NCI-H446 (cell line): ENCODE measurements around the gene SOX4.
"Not testable (repeated sequence)": the region's sequence is repeated elsewhere in the genome, so short reads cannot be mapped to it uniquely, and the experiment has no call there.

Experiments used
- DNase-seq, 2 experiments: peaks; one replicate each; lab custom pipeline; 2025; lab: John Stamatoyannopoulos, UW

The SOX4 gene

DNA sequence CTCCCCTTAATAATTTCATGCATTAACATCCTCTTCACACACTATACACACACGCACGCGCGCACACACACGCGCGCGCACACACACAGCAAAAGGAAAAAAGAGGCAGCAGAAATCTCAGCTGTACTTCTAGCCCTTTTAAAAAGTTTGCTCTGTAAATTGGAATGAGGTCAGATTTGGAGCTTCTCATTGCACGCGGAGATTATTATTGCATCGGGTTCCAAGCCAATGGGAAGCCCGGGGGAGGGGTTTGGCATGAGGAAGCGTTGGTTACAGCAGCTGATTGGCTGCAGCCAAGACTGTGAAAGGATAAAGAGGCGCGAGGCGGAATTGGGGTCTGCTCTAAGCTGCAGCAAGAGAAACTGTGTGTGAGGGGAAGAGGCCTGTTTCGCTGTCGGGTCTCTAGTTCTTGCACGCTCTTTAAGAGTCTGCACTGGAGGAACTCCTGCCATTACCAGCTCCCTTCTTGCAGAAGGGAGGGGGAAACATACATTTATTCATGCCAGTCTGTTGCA, at the start of gene SOX4:
Gene SOX4 (plus strand): TSS at position 340 of the 515 bp plus-strand sequence. CDS start 784 bp downstream, outside the sequence.
- DNase-seq: peak; percentile 98 to 99

GRCh38 chr6:21552286-21552685, 41.3 kb upstream of the SOX4 start:
- DNase-seq: not testable (repeated sequence)

GRCh38 chr6:21554286-21554685, 39.3 kb upstream of the SOX4 start:
- no peak for DNase-seq

DNA sequence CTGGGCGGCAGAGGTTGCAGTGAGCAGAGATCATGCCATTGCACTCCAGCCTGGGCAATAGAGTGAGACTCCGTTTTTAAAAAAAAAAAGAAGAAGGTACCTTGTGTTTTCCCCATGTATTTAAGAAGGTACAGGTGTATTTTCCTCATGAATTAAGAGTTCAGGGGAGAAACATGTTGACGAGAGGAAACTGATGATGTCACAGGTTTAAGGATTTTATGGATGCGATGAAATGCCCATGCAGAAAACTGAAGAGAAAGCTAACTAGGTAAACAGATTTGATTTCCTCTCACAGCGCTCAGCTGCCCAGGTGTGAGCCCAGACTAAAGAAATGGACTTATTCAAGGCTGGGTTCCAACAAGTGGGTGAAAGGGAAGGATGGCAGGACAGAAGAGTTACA, 38.4 kb upstream of the SOX4 start:
- DNase-seq: no peak

GRCh38 chr6:21556511-21556910, 37.0 kb upstream of the SOX4 start:
- DNase-seq: no peak

DNA sequence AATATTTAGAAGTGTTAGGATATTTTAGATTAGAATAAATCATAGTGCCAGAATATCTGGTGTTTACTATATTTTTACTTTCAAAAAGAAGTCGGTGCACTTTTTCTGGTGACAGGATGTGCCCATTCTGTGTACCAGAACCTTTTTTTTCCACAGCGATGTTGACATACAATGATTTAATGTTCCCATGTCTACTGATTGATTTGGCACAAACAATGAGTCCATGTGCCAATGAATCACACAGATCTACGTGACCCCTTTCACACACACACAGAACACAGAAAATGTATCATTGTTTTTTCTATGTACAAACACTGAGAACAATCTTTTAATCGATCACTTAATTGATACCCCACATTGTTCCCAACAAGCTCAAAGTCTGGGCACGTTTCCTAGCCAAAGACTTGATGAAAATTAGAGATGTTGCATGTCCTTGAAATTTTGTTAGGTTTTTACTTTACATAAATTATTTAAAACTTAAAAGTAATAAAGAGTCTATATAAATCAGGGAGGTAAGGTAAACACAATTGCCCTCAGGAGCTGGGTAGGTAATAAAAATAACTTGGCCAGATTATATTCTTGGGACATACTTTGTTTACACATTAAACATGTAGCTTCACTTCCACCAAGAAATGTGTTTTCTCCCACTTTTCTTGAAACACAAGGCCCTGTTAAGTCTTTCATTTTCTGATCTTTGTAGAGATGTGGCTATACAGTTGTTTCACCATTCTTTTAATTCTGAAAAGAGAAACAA, 36.4 kb upstream of the SOX4 start:
- DNase-seq: peak; percentile 13 to 17

DNA sequence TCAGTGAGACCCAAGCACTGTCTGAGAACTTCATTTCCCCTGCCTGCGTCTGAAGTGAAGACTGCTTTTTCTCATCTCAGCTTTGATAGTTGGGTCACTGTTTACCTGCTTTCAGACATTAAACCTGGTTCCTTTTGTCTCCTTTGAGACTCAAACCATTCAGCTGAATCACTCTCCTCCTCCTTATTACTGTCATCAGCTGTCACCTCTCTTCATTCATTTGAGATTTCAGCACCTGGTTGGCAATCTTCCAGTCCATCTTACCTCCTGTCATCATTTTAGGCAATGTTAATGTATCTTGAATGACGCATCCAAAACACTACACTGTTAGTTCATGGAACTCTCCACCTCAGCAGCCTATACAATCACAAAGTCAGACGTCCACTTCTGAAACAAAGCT, 34.3 kb upstream of the SOX4 start:
- DNase-seq: no peak

GRCh38 chr6:21560249-21560648, 33.3 kb upstream of the SOX4 start:
- DNase-seq: no peak

DNA sequence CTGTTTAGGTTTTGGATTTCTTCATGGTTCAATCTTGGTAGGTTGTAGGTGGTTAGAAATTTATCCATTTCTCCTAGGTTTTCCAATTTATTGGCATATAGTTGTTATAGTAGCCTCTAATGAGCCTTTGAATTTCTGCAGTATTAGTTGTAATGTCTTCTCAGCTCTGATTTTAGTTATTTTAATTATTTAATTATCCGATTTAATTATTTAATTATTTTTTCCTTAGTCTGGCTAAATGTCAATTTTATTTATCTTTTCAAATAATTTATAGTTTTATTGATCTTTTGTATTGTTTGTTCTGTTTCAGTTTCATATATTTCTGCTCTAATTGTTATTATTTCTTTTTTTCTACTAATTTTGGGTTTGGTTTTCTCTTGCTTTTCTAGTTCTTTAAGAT, 28.1 kb upstream of the SOX4 start:
- DNase-seq: no peak

- DNase-seq: no peak
Measured at GRCh38 chr6:21578523-21578922, 15.0 kb upstream of the SOX4 start.

DNA sequence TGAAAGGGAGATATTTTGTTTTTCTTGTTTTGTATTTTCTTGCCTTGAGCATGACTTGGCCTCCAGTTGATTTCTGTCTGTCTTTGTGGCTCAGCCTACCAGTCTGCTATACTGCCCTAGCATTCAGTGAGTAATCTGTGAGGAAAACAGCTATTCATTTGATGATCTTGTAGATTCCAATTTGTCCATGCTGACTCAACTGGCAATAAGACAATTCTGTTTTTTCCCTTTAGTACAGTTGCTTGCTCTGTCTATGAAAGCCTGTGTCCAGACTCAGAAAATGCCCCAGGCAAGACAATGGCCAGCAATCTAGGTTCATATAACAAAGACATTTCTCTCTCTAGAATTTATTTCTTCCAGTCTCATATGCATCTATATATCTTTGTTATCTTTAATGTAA, 10.9 kb upstream of the SOX4 start:
- no peak for DNase-seq

DNA sequence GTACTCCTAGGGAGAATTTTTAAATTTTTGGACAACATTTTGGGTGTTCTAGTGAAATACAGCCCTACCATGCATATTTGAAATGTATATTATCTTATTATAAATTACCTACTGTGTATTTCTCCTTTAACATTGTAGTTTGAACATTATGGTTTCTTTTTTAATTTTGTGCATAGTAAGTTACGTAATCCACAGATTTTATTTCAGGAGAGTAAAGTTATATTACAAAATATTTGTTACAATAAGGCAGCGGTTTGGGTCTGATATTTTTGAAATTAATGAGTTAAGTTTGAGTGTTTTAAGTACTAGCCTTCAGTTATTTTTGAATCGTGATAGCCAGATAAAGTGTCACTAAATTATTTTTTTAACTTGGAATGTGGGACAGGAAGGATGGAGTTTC, 7.3 kb upstream of the SOX4 start:
- DNase-seq: no peak

GRCh38 chr6:21586740-21587178, 6.8 kb upstream of the SOX4 start:
- peak; percentile 48 to 75 for DNase-seq

DNA sequence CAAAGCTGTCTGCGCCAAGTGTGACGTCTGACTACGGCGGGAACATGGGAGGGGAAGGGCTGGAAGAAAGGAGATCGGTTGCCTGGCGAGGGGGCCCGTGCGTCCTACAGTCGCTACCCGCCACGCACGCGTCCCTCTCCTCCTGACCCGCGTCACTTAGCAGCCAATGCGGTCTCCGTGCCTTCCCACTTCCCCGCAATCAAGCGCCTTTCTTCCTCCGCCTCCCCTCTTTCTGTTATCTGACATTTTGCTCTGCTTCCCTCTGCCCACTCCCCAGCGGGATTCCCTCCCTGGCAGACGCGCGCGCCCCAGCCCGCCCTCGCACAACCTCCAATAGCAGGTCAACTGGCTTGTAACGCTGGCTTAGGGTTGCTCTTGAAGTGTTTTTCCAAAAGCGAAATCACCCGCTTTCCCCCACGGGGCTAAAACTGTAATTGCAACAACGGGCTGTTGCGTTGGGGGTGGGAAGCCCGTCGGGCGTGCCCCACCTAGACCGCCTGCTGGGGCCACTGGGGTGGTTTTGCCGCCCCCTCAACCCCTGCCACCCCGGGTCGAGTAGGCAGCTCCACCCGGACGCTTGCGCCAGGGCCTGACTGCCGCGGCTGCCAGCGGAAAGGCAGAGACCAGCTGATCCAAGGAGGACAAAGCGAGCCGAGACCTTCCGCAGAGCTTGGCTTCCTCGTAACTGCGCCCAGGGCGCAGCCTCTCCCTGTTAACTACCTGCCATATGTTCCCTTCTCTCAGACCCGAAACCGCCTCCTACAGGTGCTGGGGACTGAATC, 6.2 kb upstream of the SOX4 start:
- DNase-seq: peak; percentile 69 to 70

DNA sequence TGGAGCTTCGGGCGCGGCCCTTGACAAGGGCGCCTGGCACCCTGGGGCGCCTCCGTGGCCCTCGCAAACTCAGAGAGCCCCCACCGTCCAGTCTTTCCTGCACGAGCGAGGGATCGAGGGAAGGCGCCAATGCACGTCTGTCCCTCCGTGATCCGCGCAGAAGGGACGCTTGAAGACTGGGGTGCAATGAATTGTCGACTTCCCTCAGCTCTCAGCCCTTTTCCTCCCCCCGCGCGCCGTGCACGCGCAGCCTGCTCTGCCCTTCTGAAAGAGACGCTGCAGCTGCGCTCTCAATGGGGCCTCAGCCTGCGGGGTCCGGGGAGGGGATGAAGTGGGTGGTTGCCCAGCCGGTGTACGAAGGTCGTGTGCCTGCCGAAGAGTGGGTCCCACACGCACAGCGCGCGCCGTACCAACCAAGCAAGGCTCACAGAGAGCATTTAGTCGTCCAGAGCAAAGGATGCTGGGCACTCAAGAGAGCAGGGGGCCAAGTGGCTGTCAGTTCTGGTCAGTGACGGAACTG, 5.5 kb upstream of the SOX4 start:
- DNase-seq: peak; percentile 63 to 70

- DNase-seq: peak; percentile 83 to 85
Measured at GRCh38 chr6:21588481-21589351, 4.8 kb upstream of the SOX4 start.

DNA sequence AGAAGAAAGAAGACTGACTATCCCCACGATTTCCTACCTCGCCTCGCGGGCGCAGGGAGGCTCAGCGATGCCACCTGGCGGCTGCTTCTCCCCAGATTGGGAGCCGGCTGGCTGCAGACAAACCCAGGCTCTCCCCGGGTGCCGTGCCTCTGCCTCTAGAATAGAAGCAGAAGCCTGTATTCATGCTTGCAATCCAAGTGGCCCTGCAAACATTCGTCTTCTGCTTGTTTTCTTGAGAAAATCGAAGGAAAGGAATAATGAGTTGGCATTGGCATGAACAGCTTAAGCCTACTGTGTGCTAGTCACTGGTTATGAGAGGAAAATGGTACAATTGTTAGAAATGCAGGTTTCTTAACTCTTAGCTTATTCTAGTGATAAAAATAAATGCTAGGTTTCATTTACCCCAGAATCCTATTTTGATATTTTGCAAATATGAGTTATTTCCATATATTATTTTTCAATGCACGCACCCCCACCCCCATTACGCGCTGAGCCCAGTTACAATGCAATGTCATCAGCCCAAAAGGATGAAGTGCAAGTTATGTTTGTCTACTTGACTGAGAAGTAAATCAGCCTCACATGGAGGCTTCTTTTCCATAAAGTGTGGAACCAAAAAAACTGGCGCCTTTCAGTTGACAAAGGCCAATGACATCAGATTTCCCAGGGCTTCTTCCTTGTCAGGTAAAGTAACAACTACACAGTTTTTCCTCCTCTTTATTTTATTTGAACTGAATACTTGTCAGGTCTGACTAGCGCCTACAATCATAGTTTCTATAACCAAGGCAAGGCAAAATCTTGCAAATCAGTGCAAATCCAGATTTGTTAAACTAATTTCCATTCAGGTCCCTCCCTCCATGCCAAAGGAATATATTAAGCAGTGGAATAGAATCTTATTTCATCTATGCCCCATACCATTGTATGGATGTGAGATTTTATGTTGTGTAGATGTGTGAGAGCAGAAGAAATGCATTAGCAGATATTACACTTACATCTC, 3.9 kb upstream of the SOX4 start:
- peak; percentile 84 to 90 for DNase-seq

GRCh38 chr6:21590346-21590745, 3.2 kb upstream of the SOX4 start:
- no peak for DNase-seq

- peak; percentile 18 to 36 for DNase-seq
Measured at GRCh38 chr6:21591446-21591845, 2.1 kb upstream of the SOX4 start.

DNA sequence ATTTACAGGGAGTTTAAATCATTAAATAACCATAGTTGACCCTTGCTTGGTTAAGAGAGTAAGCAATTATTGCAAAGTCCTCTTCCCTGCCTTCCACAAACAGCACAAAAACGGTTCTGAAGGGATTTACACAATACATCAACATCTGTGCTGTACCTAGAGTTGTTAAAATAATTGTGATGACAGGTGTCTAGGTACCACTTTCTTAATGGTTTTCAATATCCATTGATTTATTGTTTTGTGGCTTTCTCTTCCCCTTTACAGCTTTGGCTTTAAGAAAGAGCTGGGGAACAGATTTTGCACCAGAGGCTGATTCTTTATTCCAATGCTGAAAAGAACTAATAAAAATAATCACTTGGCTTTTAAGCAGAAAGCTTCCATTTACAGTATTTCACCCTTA, 598 bp upstream of the SOX4 start:
- no peak for DNase-seq
